HepG2 (cell line): ENCODE data around the gene MT1A. TPM values are rescaled to one million over a fixed set of nuclear protein-coding genes. Genes with fewer than 3 reads are reported as not detected.

ENCODE experiments used
- CEBPB ChIP-seq: IDR thresholded peaks from 2 replicates; pipeline ENCODE4 v1.6.1; 2011; ENCODE audit warnings: low read depth, low read length, improper control_type of control experiment, borderline replicate concordance
- CSRNP2 ChIP-seq: sonication (generic); formaldehyde crosslinking; conservative IDR thresholded peaks from 2 replicates; pipeline ENCODE4 v1.8.0; 2022; ENCODE audit warnings: low read depth, missing genetic modification reagents
- DMAP1 ChIP-seq: IDR thresholded peaks from 2 replicates; pipeline ENCODE4 v1.6.1; 2016
- EP300 ChIP-seq, 3 experiments: sonication (generic) in 1 of 3; formaldehyde crosslinking in 1 of 3; IDR thresholded peaks; 2 replicates each; pipeline versions ENCODE4 v1.5.1 to v1.6.1; 2011 to 2020; ENCODE audit warnings: low read depth in 2 of 3, low read length in 2 of 3, borderline replicate concordance in 1 of 3, improper control_type of control experiment in 1 of 3, mild to moderate bottlenecking in 1 of 3, missing genetic modification reagents in 1 of 3, moderate library complexity in 1 of 3
- FOXM1 ChIP-seq: sonication (generic); formaldehyde crosslinking; IDR thresholded peaks from 2 replicates; pipeline ENCODE4 v1.5.0; 2020; ENCODE audit warnings: missing genetic modification reagents
- HOXA3 ChIP-seq: sonication (generic); formaldehyde crosslinking; IDR thresholded peaks from 2 replicates; pipeline ENCODE4 v1.5.0; 2020; ENCODE audit warnings: missing genetic modification reagents
- NR3C1 ChIP-seq: sonication (generic); formaldehyde crosslinking; IDR thresholded peaks from 2 replicates; pipeline ENCODE4 v1.4.0; 2020; ENCODE audit warnings: missing genetic modification reagents
- NRL ChIP-seq: sonication (generic); formaldehyde crosslinking; IDR thresholded peaks from 2 replicates; pipeline ENCODE4 v1.5.0; 2020; ENCODE audit warnings: missing genetic modification reagents, mild to moderate bottlenecking, moderate library complexity, borderline replicate concordance
- PAWR ChIP-seq: sonication (generic); formaldehyde crosslinking; IDR thresholded peaks from 2 replicates; pipeline ENCODE4 v1.4.0; 2020; ENCODE audit warnings: missing genetic modification reagents, mild to moderate bottlenecking, borderline replicate concordance
- RXRA ChIP-seq: sonication (generic); formaldehyde crosslinking; IDR thresholded peaks from 2 replicates; pipeline ENCODE4 v1.5.1; 2020; ENCODE audit warnings: missing genetic modification reagents
- U2AF2 ChIP-seq: fragments of 200-400 bp; formaldehyde crosslinking; IDR thresholded peaks from 2 replicates; pipeline ENCODE4 v1.6.1; 2017; ENCODE audit warnings: low read depth, mild to moderate bottlenecking, low read length
- ZBTB37 ChIP-seq: sonication (generic); formaldehyde crosslinking; IDR thresholded peaks from 2 replicates; pipeline ENCODE4 v1.4.0; 2020; ENCODE audit warnings: mild to moderate bottlenecking, missing genetic modification reagents
- ZC3H4 ChIP-seq: sonication (generic); formaldehyde crosslinking; IDR thresholded peaks from 2 replicates; pipeline ENCODE4 v1.4.0; 2020; ENCODE audit warnings: missing genetic modification reagents, borderline replicate concordance
- ZFP1 ChIP-seq: IDR thresholded peaks from 2 replicates; pipeline ENCODE4 v1.6.1; 2016
- ZKSCAN5 ChIP-seq: sonication (generic); formaldehyde crosslinking; IDR thresholded peaks from 2 replicates; pipeline ENCODE4 v1.5.1; 2020; ENCODE audit warnings: mild to moderate bottlenecking, missing genetic modification reagents
- ZNF275 ChIP-seq: sonication (generic); formaldehyde crosslinking; IDR thresholded peaks from 2 replicates; pipeline ENCODE4 v1.8.0; 2022; ENCODE audit warnings: missing genetic modification reagents, mild to moderate bottlenecking, inconsistent platforms, borderline replicate concordance
- ZNF326 ChIP-seq: sonication (generic); formaldehyde crosslinking; IDR thresholded peaks from 2 replicates; pipeline ENCODE4 v1.4.0; 2020; ENCODE audit warnings: missing genetic modification reagents, borderline replicate concordance
- ZNF432 ChIP-seq: sonication (generic); formaldehyde crosslinking; IDR thresholded peaks from 2 replicates; pipeline ENCODE4 v1.5.0; 2020; ENCODE audit warnings: missing genetic modification reagents, mild to moderate bottlenecking, borderline replicate concordance
- ZNF44 ChIP-seq: sonication (generic); formaldehyde crosslinking; IDR thresholded peaks from 2 replicates; pipeline ENCODE4 v1.5.1; 2020; ENCODE audit warnings: mild to moderate bottlenecking, missing genetic modification reagents
- ZNF629 ChIP-seq: sonication (generic); formaldehyde crosslinking; conservative IDR thresholded peaks from 2 replicates; pipeline ENCODE4 v1.5.0; 2020; ENCODE audit warnings: missing genetic modification reagents
- ZNF773 ChIP-seq: sonication (generic); formaldehyde crosslinking; IDR thresholded peaks from 2 replicates; pipeline ENCODE4 v1.4.0; 2020; ENCODE audit warnings: missing genetic modification reagents, borderline replicate concordance
- ZNF776 ChIP-seq: sonication (generic); formaldehyde crosslinking; IDR thresholded peaks from 2 replicates; pipeline ENCODE4 v1.4.0; 2020; ENCODE audit warnings: mild to moderate bottlenecking, missing genetic modification reagents
- polyA plus RNA-seq, 8 experiments: library from polyadenylated mRNA; depleted of rRNA in 3 of 8; stranded (reverse) in 7 of 8; unstranded in 1 of 8; fragments of >200 nt; fragmentation: Illumina TruSeq in 4 of 8; extraction: Trizol in 4 of 8; gene quantifications; 2 replicates each; pipeline versions ENCODE4 v1.2.1 to v1.2.3, GENCODE V29; 2011 to 2016; ENCODE audit warnings: low read depth in 4 of 8, missing spikeins in 1 of 8, mixed read lengths in 1 of 8; ENCODE audit not compliant: insufficient read depth in 1 of 8
- total RNA-seq, 5 experiments: library from RNA; depleted of rRNA; stranded (reverse); fragments of >200 nt; fragmentation: Illumina TruSeq; extraction: Trizol; gene quantifications; 2 replicates each; pipeline ENCODE4 v1.2.3, GENCODE V29; 2016; ENCODE audit warnings: low read depth in 1 of 5
- TF ChIP-seq, protein P1 (sequence below): sonication (generic); IDR thresholded peaks from 2 replicates; pipeline ENCODE4 v1.6.1; 2016; ENCODE audit warnings: low read depth, borderline replicate concordance
- TF ChIP-seq, protein P2 (sequence below): IDR thresholded peaks from 2 replicates; pipeline ENCODE4 v1.6.1; 2016; ENCODE audit warnings: missing biosample characterization, missing genetic modification reagents, low read depth

The MT1A gene
- total and polyA plus RNA-seq, 2 of the 13 experiments (the other 11 are each of a cell fraction or from before 2014, with no cell fraction given): 8.3 to 10.4 TPM

DNA sequence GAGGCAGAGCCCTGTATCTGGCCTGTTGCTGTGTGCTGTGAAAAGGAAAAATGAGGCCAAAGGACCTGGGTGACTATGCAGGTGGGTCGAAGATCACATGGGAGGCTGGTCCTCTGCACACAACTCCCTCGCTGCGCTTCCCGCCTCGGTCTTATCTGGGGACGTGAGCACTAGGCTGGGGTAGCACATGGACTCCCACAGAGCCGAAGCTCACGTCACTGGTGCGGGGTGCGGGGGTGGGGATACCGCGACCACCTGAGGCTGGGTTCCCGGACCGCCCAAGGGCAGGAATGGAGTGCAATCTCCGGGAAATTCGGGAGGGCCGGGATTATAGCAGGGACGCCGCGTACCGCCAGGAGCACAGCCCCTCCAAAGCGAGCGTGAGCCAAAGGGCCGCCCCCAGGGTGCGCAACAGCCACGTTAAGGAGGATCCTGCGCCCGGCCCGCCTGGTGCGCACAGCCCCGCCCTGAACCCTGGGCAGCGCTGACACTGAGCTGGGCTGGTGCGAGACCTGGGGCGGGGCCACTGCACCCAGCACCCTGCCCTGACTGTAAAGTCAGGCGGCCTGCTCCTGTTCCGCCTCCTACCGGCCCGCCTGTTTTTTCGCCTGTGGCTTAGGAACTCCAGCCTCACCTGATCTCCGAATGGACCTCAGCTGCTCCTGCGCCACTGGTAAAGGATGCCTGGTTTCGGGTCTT is 4.8 kb downstream of the MT1A start (continued):
- 0 out of 2 replicates have a peak, but pooled peaks have one; percentile 36 for TF ChIP-seq RXRA (CRISPR knock-in tag)
- TF ChIP-seq ZNF432 (CRISPR knock-in tag): no peak
- TF ChIP-seq ZNF275 (CRISPR knock-in tag): no peak
- TF ChIP-seq ZNF773 (CRISPR knock-in tag): no peak
- TF ChIP-seq ZNF326: no peak
- peak; percentile 38; the same call in 1 of the 2 replicates for TF ChIP-seq ZNF776
- no peak for TF ChIP-seq HOXA3 (CRISPR knock-in tag)
- no peak for TF ChIP-seq ZC3H4
- TF ChIP-seq DMAP1 (CRISPR knock-in tag): no peak
- TF ChIP-seq, protein P1, sequence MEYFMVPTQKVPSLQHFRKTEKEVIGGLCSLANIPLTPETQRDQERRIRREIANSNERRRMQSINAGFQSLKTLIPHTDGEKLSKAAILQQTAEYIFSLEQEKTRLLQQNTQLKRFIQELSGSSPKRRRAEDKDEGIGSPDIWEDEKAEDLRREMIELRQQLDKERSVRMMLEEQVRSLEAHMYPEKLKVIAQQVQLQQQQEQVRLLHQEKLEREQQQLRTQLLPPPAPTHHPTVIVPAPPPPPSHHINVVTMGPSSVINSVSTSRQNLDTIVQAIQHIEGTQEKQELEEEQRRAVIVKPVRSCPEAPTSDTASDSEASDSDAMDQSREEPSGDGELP: no peak
- TF ChIP-seq, protein P2, sequence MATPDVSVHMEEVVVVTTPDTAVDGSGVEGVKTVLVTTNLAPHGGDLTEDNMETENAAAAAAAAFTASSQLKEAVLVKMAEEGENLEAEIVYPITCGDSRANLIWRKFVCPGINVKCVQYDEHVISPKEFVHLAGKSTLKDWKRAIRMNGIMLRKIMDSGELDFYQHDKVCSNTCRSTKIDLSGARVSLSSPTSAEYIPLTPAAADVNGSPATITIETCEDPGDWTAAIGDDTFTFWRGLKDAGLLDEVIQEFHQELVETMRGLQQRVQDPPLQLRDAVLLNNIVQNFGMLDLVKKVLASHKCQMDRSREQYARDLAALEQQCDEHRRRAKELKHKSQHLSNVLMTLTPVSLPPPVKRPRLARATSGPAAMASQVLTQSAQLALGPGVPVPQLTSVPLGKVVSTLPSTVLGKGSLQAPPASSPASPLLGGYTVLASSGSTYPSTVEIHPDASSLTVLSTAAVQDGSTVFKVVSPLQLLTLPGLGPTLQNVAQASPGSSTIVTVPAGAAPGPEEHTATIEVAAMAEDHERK: no peak
- TF ChIP-seq EP300 (IDR thresholded peaks at IDR 0.05; ENCODE audit: low read depth in 2 of 2, low read length in 2 of 2): no peak
- TF ChIP-seq EP300 (CRISPR knock-in tag; IDR thresholded peaks at IDR 0.05; ENCODE audit: borderline replicate concordance): no peak
- no peak for TF ChIP-seq CEBPB
- TF ChIP-seq CSRNP2: no peak
- TF ChIP-seq ZNF44 (CRISPR knock-in tag): 0 out of 2 replicates have a peak, but pooled peaks have one; percentile 42
- TF ChIP-seq ZNF629 (CRISPR knock-in tag): no peak; the same call in 1 of the 2 replicates
- peak; percentile 68 for TF ChIP-seq NRL (CRISPR knock-in tag)
- TF ChIP-seq ZFP1: no peak
- no peak for TF ChIP-seq ZBTB37 (CRISPR knock-in tag)
- no peak for TF ChIP-seq PAWR (CRISPR knock-in tag)
- TF ChIP-seq FOXM1: no peak
- TF ChIP-seq NR3C1: no peak
- TF ChIP-seq U2AF2: no peak
- no peak for TF ChIP-seq ZKSCAN5 (CRISPR knock-in tag)
